Activated CD4-positive, alpha-beta T cell treated with anti-CD3 and anti-CD28 coated beads, Interleukin-2, amount 10 ng/mL, durations not matched to agents 7 days and 5 days (primary cell): ENCODE results near the gene CPOX. TPM values are rescaled to one million over a fixed set of nuclear protein-coding genes. Genes with fewer than 3 reads are reported as not detected.
"Not testable (repeated sequence)": the region's sequence is repeated elsewhere in the genome, so short reads cannot be mapped to it uniquely, and the experiment has no call there.

ENCODE experiments used
- CTCF ChIA-PET: fragments of 350-600 bp; sonication (Branson Sonifier 250); formaldehyde crosslinking; loops from one replicate; lab custom pipeline; 2021; ENCODE audit warnings: antibody characterized with exemption; lab: Charles Lee
- POLR2A ChIA-PET: fragments of 350-600 bp; sonication (Branson Sonifier 250); formaldehyde crosslinking; loops from one replicate; lab custom pipeline; 2021; ENCODE audit warnings: antibody characterized with exemption; lab: Charles Lee
- DNase-seq: peaks from one replicate; pipeline ENCODE4 v3.0.0-alpha.2; 2020
- H3K27ac Mint-ChIP-seq: one replicate; pipeline ENCODE4 v1.8.0; 2021; ENCODE audit warnings: mild to moderate bottlenecking, moderate library complexity, mixed read lengths
- H3K27me3 Mint-ChIP-seq: one replicate; pipeline ENCODE4 v1.8.0; 2021; ENCODE audit warnings: mixed read lengths
- H3K36me3 Mint-ChIP-seq: one replicate; pipeline ENCODE4 v1.8.0; 2021; ENCODE audit warnings: low read depth, mixed read lengths
- H3K4me1 Mint-ChIP-seq: one replicate; pipeline ENCODE4 v1.8.0; 2021; ENCODE audit warnings: mixed read lengths
- H3K4me3 Mint-ChIP-seq: one replicate; pipeline ENCODE4 v1.8.0; 2021; ENCODE audit warnings: mild to moderate bottlenecking, moderate library complexity, mixed read lengths
- H3K9me3 Mint-ChIP-seq: one replicate; pipeline ENCODE4 v1.8.0; 2021; ENCODE audit warnings: mixed read lengths
- total RNA-seq, 2 experiments: library from RNA; stranded (reverse); gene quantifications; one replicate each; pipeline ENCODE4 v1.2.3, GENCODE V29; 2021

Gene CPOX
- total RNA-seq, 2 experiments from 2014 or later: 60.4 to 66.3 TPM

GRCh38 chr3:98568402-98568801, 25.0 kb downstream of the CPOX start:
- no peak for DNase-seq
- Mint-ChIP-seq H3K9me3 (peaks cover 9% of the 10 kb centered on the region), H3K36me3 (peaks cover 28% of the 10 kb centered on the region), H3K4me1 (peaks cover 82% of the 10 kb centered on the region), H3K27me3 (no peaks in the 10 kb centered on the region), H3K4me3 (no peak overlapping the region), H3K27ac (peak overlapping the region; percentile 99)
- ChIA-PET POLR2A (no interaction called here), CTCF (no interaction called here)

- peaks cover 82% of the 10 kb centered on the region for H3K4me1 Mint-ChIP-seq
- ChIA-PET POLR2A (no interaction called here), CTCF (no interaction called here)
- peak overlapping the region; percentile 99 for H3K27ac Mint-ChIP-seq
- DNase-seq: peak; percentile 51
- H3K9me3 Mint-ChIP-seq: peaks cover 9% of the 10 kb centered on the region
- H3K4me3 Mint-ChIP-seq: peak overlapping the region; percentile 18
- H3K27me3 Mint-ChIP-seq: no peaks in the 10 kb centered on the region
- peaks cover 28% of the 10 kb centered on the region for H3K36me3 Mint-ChIP-seq
These were observed 25.6 kb downstream of the CPOX start for GRCh38 chr3:98567666-98568270.

- H3K9me3 Mint-ChIP-seq: peaks cover 9% of the 10 kb centered on the region
These were observed 27.6 kb downstream of the CPOX start for GRCh38 chr3:98565843-98566242.

GRCh38 chr3:98565237-98565643, 28.2 kb downstream of the CPOX start:
- Mint-ChIP-seq H3K36me3 (peaks cover 24% of the 10 kb centered on the region), H3K9me3 (peaks cover 9% of the 10 kb centered on the region), H3K4me3 (peak overlapping the region; percentile 34), H3K27ac (peak overlapping the region; percentile 99), H3K27me3 (no peaks in the 10 kb centered on the region), H3K4me1 (peaks cover 83% of the 10 kb centered on the region)
- ChIA-PET CTCF (interaction anchor here (1.0 to 1.5 kb wide), 6 partner anchors 14 to 525 kb away, joined by 3 to 4 read pairs (median 3); no protein-coding TSS in a partner anchor), POLR2A (interaction anchor here (0.6 to 1.6 kb wide), 3 partner anchors 9 to 29 kb away, joined by 4 read pairs; no protein-coding TSS in a partner anchor)
- DNase-seq: no peak

More at GRCh38 chr3:98565843-98566242, 27.6 kb downstream of the CPOX start:
- ChIA-PET CTCF (interaction anchor here (1.0 to 1.5 kb wide), 7 partner anchors 8 to 526 kb away, joined by 3 to 4 read pairs (median 4); no protein-coding TSS in a partner anchor), POLR2A (interaction anchor here (0.6 to 1.1 kb wide), 2 partner anchors 10 to 28 kb away, joined by 4 read pairs; no protein-coding TSS in a partner anchor)
- H3K4me1 Mint-ChIP-seq: peaks cover 83% of the 10 kb centered on the region
- no peaks in the 10 kb centered on the region for H3K27me3 Mint-ChIP-seq
- H3K4me3 Mint-ChIP-seq: no peak overlapping the region
- no peak for DNase-seq
- H3K36me3 Mint-ChIP-seq: peaks cover 26% of the 10 kb centered on the region
- H3K27ac Mint-ChIP-seq: peak overlapping the region; percentile 99

GRCh38 chr3:98564282-98565005, 29.0 kb downstream of the CPOX start:
- Mint-ChIP-seq H3K4me1 (peaks cover 84% of the 10 kb centered on the region), H3K4me3 (peak overlapping the region; percentile 69), H3K9me3 (peaks cover 9% of the 10 kb centered on the region), H3K27ac (peak overlapping the region; percentile 99), H3K27me3 (no peaks in the 10 kb centered on the region), H3K36me3 (peaks cover 24% of the 10 kb centered on the region)
- peak; percentile 51 for DNase-seq
- POLR2A ChIA-PET: interaction anchor here (0.6 to 1.6 kb wide), 5 partner anchors 9 to 1378 kb away, joined by 3 to 6 read pairs (median 4); partner anchors contain the start of gene CLDND1
- CTCF ChIA-PET: interaction anchor here (0.7 to 2.9 kb wide), 10 partner anchors 8 to 526 kb away, joined by 3 to 11 read pairs (median 4); no protein-coding TSS in a partner anchor

GRCh38 chr3:98563661-98564281, 29.6 kb downstream of the CPOX start:
- ChIA-PET POLR2A (interaction anchor here (0.6 to 1.6 kb wide), 4 partner anchors 9 to 558 kb away, joined by 3 to 6 read pairs (median 4); partner anchors contain the start of gene CLDND1), CTCF (interaction anchor here (0.7 to 2.9 kb wide), 7 partner anchors 8 to 525 kb away, joined by 3 to 11 read pairs (median 4); no protein-coding TSS in a partner anchor)
- peak overlapping the region; percentile 99 for H3K27ac Mint-ChIP-seq
- DNase-seq: no peak
- peak overlapping the region; percentile 53 for H3K4me3 Mint-ChIP-seq
- H3K36me3 Mint-ChIP-seq: peaks cover 25% of the 10 kb centered on the region
- peaks cover 4% of the 10 kb centered on the region for H3K9me3 Mint-ChIP-seq
- H3K4me1 Mint-ChIP-seq: peaks cover 84% of the 10 kb centered on the region
- H3K27me3 Mint-ChIP-seq: no peaks in the 10 kb centered on the region

GRCh38 chr3:98561727-98562521, 31.5 kb downstream of the CPOX start:
- ChIA-PET CTCF (interaction anchor here (0.9 to 2.9 kb wide), 7 partner anchors 9 to 553 kb away, joined by 3 to 11 read pairs (median 3); no protein-coding TSS in a partner anchor), POLR2A (no interaction called here)
- H3K4me3 Mint-ChIP-seq: no peak overlapping the region
- no peaks in the 10 kb centered on the region for H3K27me3 Mint-ChIP-seq
- peak; percentile 45 for DNase-seq
- H3K4me1 Mint-ChIP-seq: peaks cover 86% of the 10 kb centered on the region
- H3K9me3 Mint-ChIP-seq: peaks cover 2% of the 10 kb centered on the region
- peak overlapping the region; percentile 99 for H3K27ac Mint-ChIP-seq
- H3K36me3 Mint-ChIP-seq: peaks cover 23% of the 10 kb centered on the region

GRCh38 chr3:98560911-98561310, 32.5 kb downstream of the CPOX start:
- no peak overlapping the region for H3K4me3 Mint-ChIP-seq
- H3K27ac Mint-ChIP-seq: peak overlapping the region; percentile 78
- peaks cover 86% of the 10 kb centered on the region for H3K4me1 Mint-ChIP-seq
- no peaks in the 10 kb centered on the region for H3K27me3 Mint-ChIP-seq
- H3K9me3 Mint-ChIP-seq: peaks cover 2% of the 10 kb centered on the region
- CTCF ChIA-PET: interaction anchor here (1.0 kb wide), 1 partner anchor 13 kb away, joined by 8 read pairs; no protein-coding TSS in a partner anchor
- no peak for DNase-seq
- POLR2A ChIA-PET: no interaction called here
- peaks cover 15% of the 10 kb centered on the region for H3K36me3 Mint-ChIP-seq

- CTCF ChIA-PET, POLR2A ChIA-PET: not testable (repeated sequence)
These were observed 33.6 kb downstream of the CPOX start for GRCh38 chr3:98559769-98560168.

GRCh38 chr3:98558100-98558827, 35.1 kb downstream of the CPOX start:
- peaks cover 2% of the 10 kb centered on the region for H3K9me3 Mint-ChIP-seq
- no peak for DNase-seq
- POLR2A ChIA-PET: interaction anchor here (0.6 kb wide), 1 partner anchor 13 kb away, joined by 3 read pairs; no protein-coding TSS in a partner anchor
- CTCF ChIA-PET: interaction anchor here (1.1 to 1.7 kb wide), 8 partner anchors 8 to 36 kb away, joined by 3 to 6 read pairs (median 4); partner anchors contain the start of gene CLDND1
- H3K36me3 Mint-ChIP-seq: peaks cover 28% of the 10 kb centered on the region
- peak overlapping the region; percentile 96 for H3K27ac Mint-ChIP-seq
- peaks cover 83% of the 10 kb centered on the region for H3K4me1 Mint-ChIP-seq
- peak overlapping the region; percentile 3 for H3K4me3 Mint-ChIP-seq
- no peaks in the 10 kb centered on the region for H3K27me3 Mint-ChIP-seq

More at GRCh38 chr3:98559769-98560168, 33.6 kb downstream of the CPOX start:
- H3K4me1 Mint-ChIP-seq: peaks cover 84% of the 10 kb centered on the region
- H3K27me3 Mint-ChIP-seq, H3K4me3 Mint-ChIP-seq, H3K9me3 Mint-ChIP-seq, H3K27ac Mint-ChIP-seq, DNase-seq: not testable (repeated sequence)
- peaks cover 20% of the 10 kb centered on the region for H3K36me3 Mint-ChIP-seq
